K562 (cell line): ENCODE measurements around the gene RHBDL3. TPM values are rescaled to one million over a fixed set of nuclear protein-coding genes. Genes with fewer than 3 reads are reported as not detected.
A peak's percentile ranks its signal among the peaks of the same experiment; 100 is the strongest.

ENCODE experiments used
- ATAC-seq: fragments of 200-7000 bp; cut with Tn5 transposase; 3 replicates; pipeline ENCODE4 v1.9.1; 2020; ENCODE audit warnings: moderate library complexity
- BruUV-seq: library from RNA; stranded (reverse); fragments of 400-500 nt; replicated peaks from 2 replicates; lab custom pipeline; 2021; lab: Mats Ljungman, UMichigan
- CTCF ChIA-PET: fragments of 300-600 bp; formaldehyde crosslinking; extraction: SDS; loops from one replicate; lab custom pipeline; 2021; ENCODE audit warnings: low intra/inter-chr PET ratio; lab: Yijun Ruan, JAX
- POLR2A ChIA-PET: fragments of 300-600, 350-650 bp; sonication (Branson Sonifier 250); formaldehyde crosslinking; extraction: SDS; loops from one replicate; lab custom pipeline; 2021; ENCODE audit warnings: antibody characterized with exemption, inconsistent platforms; lab: Yijun Ruan, JAX
- DNase-seq, 4 experiments: peaks; one replicate each; pipeline versions ENCODE4 v3.0.0 to v3.0.0-alpha.2; 2011 to 2018; ENCODE audit warnings: low spot score in 3 of 4, mixed read lengths in 3 of 4; ENCODE audit errors: extremely low read depth in 1 of 4
- FAIRE-seq: peaks from 2 replicates; lab custom pipeline; 2011; peaks lifted over from hg19 to GRCh38; lab: Jason Lieb, UNC
- H2AFZ ChIP-seq: 2 replicates; pipeline ENCODE4 v1.6.0; 2011; ENCODE audit warnings: low read depth, low read length, control low read depth, inconsistent platforms
- H3K27ac ChIP-seq: fragments of 200-600 bp; 3 replicates; pipeline ENCODE4 v1.8.0; 2011; ENCODE audit warnings: low read depth, mild to moderate bottlenecking, control low read depth, inconsistent platforms, low read length, moderate library complexity, mixed read lengths; ENCODE audit errors: extremely low read depth
- H3K27me3 ChIP-seq, 2 experiments: fragments of 300-600 bp in 1 of 2; 2 replicates in 1 of 2; 3 replicates in 1 of 2; pipeline versions ENCODE4 v1.6.0 to v1.8.0; 2011; ENCODE audit warnings: inconsistent platforms in 2 of 2, low read length in 2 of 2, mild to moderate bottlenecking in 1 of 2, mixed read lengths in 1 of 2, moderate library complexity in 1 of 2; ENCODE audit not compliant: control insufficient read depth in 2 of 2, insufficient read depth in 2 of 2
- H3K36me3 ChIP-seq: fragments of 300-600 bp; 3 replicates; pipeline ENCODE4 v1.8.0; 2011; ENCODE audit warnings: mild to moderate bottlenecking, low read length, inconsistent platforms; ENCODE audit not compliant: control insufficient read depth, insufficient read depth
- H3K4me1 ChIP-seq, 2 experiments: fragments of 200-600 bp in 1 of 2; replicated peaks in 1 of 2; 2 replicates in 1 of 2; 3 replicates in 1 of 2; pipeline versions ENCODE4 v1.5.1 to v1.8.0; 2011; ENCODE audit warnings: inconsistent platforms in 2 of 2, low read length in 2 of 2, mild to moderate bottlenecking in 1 of 2, mixed read lengths in 1 of 2, moderate library complexity in 1 of 2; ENCODE audit not compliant: control insufficient read depth in 2 of 2, insufficient read depth in 2 of 2
- H3K4me2 ChIP-seq: 2 replicates; pipeline ENCODE4 v1.6.1; 2011; ENCODE audit warnings: low read length, control low read depth, inconsistent platforms, mixed read lengths; ENCODE audit not compliant: insufficient read depth
- H3K4me3 ChIP-seq: fragments of 200-600 bp; sonication (generic), shearing (Covaris generic); 2 replicates; pipeline ENCODE4 v1.5.1; 2016; ENCODE audit warnings: control low read depth, inconsistent platforms
- H3K79me2 ChIP-seq: fragments of 200-600 bp; 3 replicates; pipeline ENCODE4 v1.8.0; 2011; ENCODE audit warnings: low read length, inconsistent platforms; ENCODE audit not compliant: control insufficient read depth, insufficient read depth
- H3K9ac ChIP-seq, 2 experiments: 2 replicates each; pipeline versions ENCODE4 v1.6.0 to v1.6.1; 2011; ENCODE audit warnings: low read depth in 2 of 2, low read length in 2 of 2, control low read depth in 1 of 2, inconsistent platforms in 1 of 2, mild to moderate bottlenecking in 1 of 2, mixed read lengths in 1 of 2; ENCODE audit not compliant: insufficient read depth in 1 of 2
- H3K9me1 ChIP-seq: one replicate; pipeline ENCODE4 v1.6.0; 2011; ENCODE audit warnings: inconsistent platforms, mild to moderate bottlenecking, low read length, moderate library complexity; ENCODE audit not compliant: control insufficient read depth, insufficient read depth
- H3K9me3 ChIP-seq: replicated peaks from 2 replicates; pipeline ENCODE4 v1.5.1; 2011; ENCODE audit warnings: low read depth, low read length, inconsistent platforms; ENCODE audit not compliant: control insufficient read depth, insufficient read depth
- H4K20me1 ChIP-seq: replicated peaks from 2 replicates; pipeline ENCODE4 v1.6.1; 2011; ENCODE audit warnings: low read length, inconsistent platforms, mixed read lengths; ENCODE audit not compliant: control insufficient read depth, insufficient read depth
- EGR1 ChIP-seq: fragments of 450-650 bp; conservative IDR thresholded peaks from 2 replicates; pipeline ENCODE4 v1.6.1; 2017; ENCODE audit warnings: mild to moderate bottlenecking
- JUNB ChIP-seq: fragments of 450-650 bp; formaldehyde crosslinking; conservative IDR thresholded peaks from 2 replicates; pipeline ENCODE4 v1.4.0; 2020; ENCODE audit warnings: mild to moderate bottlenecking
- KDM4B ChIP-seq, 2 experiments: fragments of 450-650 bp in 1 of 2; sonication (generic) in 1 of 2; IDR thresholded peaks; 2 replicates each; pipeline ENCODE4 v1.6.1; 2016 to 2017; ENCODE audit warnings: borderline replicate concordance in 2 of 2, antibody characterized with exemption in 1 of 2, low read depth in 1 of 2, mild to moderate bottlenecking in 1 of 2
- WGBS: fragments of 100-300 bp; shearing (Covaris generic); methylation state at CpG from one replicate; pipeline ENCODE4 v1.1.6; 2016; ENCODE audit warnings: low coverage, mixed read lengths; ENCODE audit not compliant: insufficient coverage; ENCODE audit errors: missing lambda C conversion rate; 5-methylcytosine and 5-hydroxymethylcytosine counted together
- in situ Hi-C: fragments of 300-500 bp; cut with MboI; formaldehyde crosslinking; loops from 4 replicates; pipeline ENCODE4 v1.15.0; 2018; ENCODE audit warnings: inconsistent platforms, mixed read lengths
- intact Hi-C: fragments of 100-400 bp; cut with micrococcal nuclease; formaldehyde crosslinking; loops from 2 replicates; pipeline ENCODE4 v1.14.2; 2022
- polyA plus RNA-seq, 8 experiments: library from polyadenylated mRNA; depleted of rRNA in 4 of 8; stranded (reverse) in 5 of 8; unstranded in 3 of 8; fragments of >200 nt; fragmentation: Nextera tagmentation in 2 of 8; fragmentation: Illumina TruSeq in 1 of 8; extraction: Ambion mirVana in 2 of 8; extraction: Trizol in 1 of 8; gene quantifications; 2 replicates each; pipeline versions ENCODE4 v1.2.1 to v1.2.3, GENCODE V29; 2011 to 2014; ENCODE audit warnings: inconsistent platforms in 1 of 8, missing spikeins in 1 of 8
- total RNA-seq, 7 experiments: library from RNA; depleted of rRNA in 6 of 7; stranded (reverse); fragments of >200 nt in 6 of 7; fragmentation: Illumina TruSeq in 2 of 7; extraction: Trizol in 2 of 7; gene quantifications; 2 replicates each; pipeline versions ENCODE4 v1.2.1 to v1.2.3, GENCODE V29; 2011 to 2021; ENCODE audit warnings: low replicate concordance in 1 of 7

RHBDL3 gene
- total and polyA plus RNA-seq, 9 of the 15 experiments (the other 6 are each of a cell fraction or from before 2014, with no cell fraction given): 0.06 to 0.31 (median 0.09) TPM; not detected in 4

GRCh38 chr17:32274101-32274500 lies 8.5 kb downstream of the RHBDL3 start:
- no peaks in the 10 kb centered on the region for H3K9me3 ChIP-seq
- FAIRE-seq (no peak), DNase-seq (no peak), ATAC-seq (no peak)
- H3K4me1 ChIP-seq: peaks cover 9 to 16% of the 10 kb centered on the region in 2 experiments; a peak in 4 of 5 replicates
- in situ Hi-C loops (no loop called here), intact Hi-C loops (no loop called here)
- no peaks in the 10 kb centered on the region for H3K9me1 ChIP-seq
- H3K27me3 ChIP-seq: peaks cover 10 to 16% of the 10 kb centered on the region in 2 experiments; a peak in 4 of 5 replicates
- POLR2A ChIA-PET: interaction anchor here (0.6 to 1.3 kb wide), 2 partner anchors 13 to 60 kb away, joined by 3 to 5 read pairs; no protein-coding TSS in a partner anchor
- H4K20me1 ChIP-seq: no peaks in the 10 kb centered on the region
- BruUV-seq: no TSS peak
- H2AFZ ChIP-seq: 0 out of 2 replicates have a peak overlapping the region, but pooled peaks have one; percentile 45
- CTCF ChIA-PET: no interaction called here
- no peak for TF ChIP-seq JUNB (CRISPR knock-in tag)
- no peaks in the 10 kb centered on the region for H3K79me2 ChIP-seq
- 27% methylated on average over 5 of the region's 5 CpGs for WGBS
- H3K9ac ChIP-seq: no peak overlapping the region
- no peak overlapping the region for H3K27ac ChIP-seq
- no peak overlapping the region for H3K4me3 ChIP-seq
- H3K4me2 ChIP-seq: no peak overlapping the region
- no peaks in the 10 kb centered on the region for H3K36me3 ChIP-seq

- intact Hi-C loops (no loop called here), in situ Hi-C loops (no loop called here)
- ATAC-seq (no peak), FAIRE-seq (no peak), DNase-seq (no peak)
- no peak for TF ChIP-seq KDM4B (IDR thresholded peaks at IDR 0.05; ENCODE audit: borderline replicate concordance in 2 of 2, low read depth in 1 of 2)
- 0 out of 2 replicates have a peak, but pooled peaks have one; percentile 4 for TF ChIP-seq EGR1
- 57% methylated on average over 6 of the region's 6 CpGs for WGBS
- Histone ChIP-seq H3K9ac (peak overlapping the region in 1 of 2 experiments; percentile 23; a peak in 2 of 4 replicates), H2AFZ (peak overlapping the region; percentile 47; the same call in 1 of the 2 replicates), H3K4me1 (peaks cover 15 to 22% of the 10 kb centered on the region in 2 experiments; a peak in 4 of 5 replicates), H3K4me2 (peak overlapping the region; percentile 32; the same call in 1 of the 2 replicates), H3K27me3 (peaks cover 5 to 11% of the 10 kb centered on the region in 2 experiments; a peak in 4 of 5 replicates), H3K79me2 (no peaks in the 10 kb centered on the region), H3K4me3 (no peak overlapping the region), H3K9me3 (no peaks in the 10 kb centered on the region), H3K9me1 (no peaks in the 10 kb centered on the region), H4K20me1 (no peaks in the 10 kb centered on the region), H3K36me3 (no peaks in the 10 kb centered on the region), H3K27ac (no peak overlapping the region)
- no TSS peak for BruUV-seq
- CTCF ChIA-PET: no interaction called here
- POLR2A ChIA-PET: interaction anchor here (0.5 to 1.3 kb wide), 3 partner anchors 12 to 79 kb away, joined by 3 to 5 read pairs (median 3); no protein-coding TSS in a partner anchor
Observed at GRCh38 chr17:32274643-32275042, 9.0 kb downstream of the RHBDL3 start.
